ENCODE data around the gene PSME3. TPM values are rescaled to one million over a fixed set of nuclear protein-coding genes. Genes with fewer than 3 reads are reported as not detected.
"Not testable (repeated sequence)": the region's sequence is repeated elsewhere in the genome, so short reads cannot be mapped to it uniquely, and the experiment has no call there.

PSME3 gene
- total RNA-seq, 1 donor from 2014 or later: 172 TPM

GRCh38 chr17:42853004-42853403 is 19.8 kb downstream of the PSME3 start:
- Mint-ChIP-seq H3K4me3 (no peak overlapping the region), H3K27ac (ENCODE audit: unreplicated experiment) (no peak overlapping the region), H3K4me1 (peaks cover 8% of the 10 kb centered on the region), H3K27me3 (ENCODE audit: low read depth) (no peaks in the 10 kb centered on the region), H3K36me3 (ENCODE audit: low read depth) (no peaks in the 10 kb centered on the region), H3K9me3 (no peaks in the 10 kb centered on the region)
- DNase-seq (ENCODE audit: low read depth, low spot score): no peak
- TF ChIP-seq CTCF (conservative IDR thresholded peaks at IDR 0.05): no peak

- TF ChIP-seq CTCF (conservative IDR thresholded peaks at IDR 0.05): no peak
- Mint-ChIP-seq H3K4me3 (no peak overlapping the region), H3K27me3 (ENCODE audit: low read depth) (no peaks in the 10 kb centered on the region), H3K4me1 (peaks cover 8% of the 10 kb centered on the region), H3K9me3 (no peaks in the 10 kb centered on the region), H3K36me3 (ENCODE audit: low read depth) (no peaks in the 10 kb centered on the region), H3K27ac (ENCODE audit: unreplicated experiment) (no peak overlapping the region)
- DNase-seq (ENCODE audit: low read depth, low spot score): no peak
Measured at GRCh38 chr17:42853597-42853967, 20.4 kb downstream of the PSME3 start.

- no peak overlapping the region for H3K4me3 Mint-ChIP-seq
- TF ChIP-seq CTCF (conservative IDR thresholded peaks at IDR 0.05): no peak
- no peak overlapping the region for H3K27ac Mint-ChIP-seq (ENCODE audit: unreplicated experiment)
- H3K27me3 Mint-ChIP-seq (ENCODE audit: low read depth): no peaks in the 10 kb centered on the region
- no peaks in the 10 kb centered on the region for H3K9me3 Mint-ChIP-seq
- no peaks in the 10 kb centered on the region for H3K36me3 Mint-ChIP-seq (ENCODE audit: low read depth)
- H3K4me1 Mint-ChIP-seq: peaks cover 8% of the 10 kb centered on the region
- DNase-seq (ENCODE audit: low read depth, low spot score): no peak
Measured at GRCh38 chr17:42853968-42854790, 21.0 kb downstream of the PSME3 start.

- TF ChIP-seq CTCF (conservative IDR thresholded peaks at IDR 0.05): no peak
- H3K4me3 Mint-ChIP-seq: no peak overlapping the region
- no peaks in the 10 kb centered on the region for H3K9me3 Mint-ChIP-seq
- H3K27me3 Mint-ChIP-seq (ENCODE audit: low read depth): no peaks in the 10 kb centered on the region
- no peak overlapping the region for H3K27ac Mint-ChIP-seq (ENCODE audit: unreplicated experiment)
- H3K4me1 Mint-ChIP-seq: peaks cover 8% of the 10 kb centered on the region
- DNase-seq (ENCODE audit: low read depth, low spot score): no peak
- no peaks in the 10 kb centered on the region for H3K36me3 Mint-ChIP-seq (ENCODE audit: low read depth)
Measured at GRCh38 chr17:42855048-42855596, 21.9 kb downstream of the PSME3 start.

- not testable (repeated sequence) for H3K4me1 Mint-ChIP-seq
Measured at GRCh38 chr17:42856093-42856492, 22.9 kb downstream of the PSME3 start.

GRCh38 chr17:42856516-42856915 is 23.3 kb downstream of the PSME3 start:
- not testable (repeated sequence) for H3K27me3 Mint-ChIP-seq (ENCODE audit: low read depth); H3K36me3 Mint-ChIP-seq (ENCODE audit: low read depth); H3K27ac Mint-ChIP-seq (ENCODE audit: unreplicated experiment); H3K9me3 Mint-ChIP-seq; H3K4me3 Mint-ChIP-seq; DNase-seq (ENCODE audit: low read depth, low spot score); H3K4me1 Mint-ChIP-seq

More at GRCh38 chr17:42856093-42856492, 22.9 kb downstream of the PSME3 start:
- not testable (repeated sequence) for DNase-seq (ENCODE audit: low read depth, low spot score); H3K4me3 Mint-ChIP-seq; H3K27ac Mint-ChIP-seq (ENCODE audit: unreplicated experiment); H3K27me3 Mint-ChIP-seq (ENCODE audit: low read depth); H3K9me3 Mint-ChIP-seq; H3K36me3 Mint-ChIP-seq (ENCODE audit: low read depth)
